ENCODE data around the gene IFNGR1.
"Not testable (repeated sequence)": the region's sequence is repeated elsewhere in the genome, so short reads cannot be mapped to it uniquely, and the experiment has no call there.

IFNGR1 gene

GRCh38 chr6:137213331-137213740, 5.8 kb downstream of the IFNGR1 start:
- no peak for DNase-seq (ENCODE audit: low read depth)

DNA sequence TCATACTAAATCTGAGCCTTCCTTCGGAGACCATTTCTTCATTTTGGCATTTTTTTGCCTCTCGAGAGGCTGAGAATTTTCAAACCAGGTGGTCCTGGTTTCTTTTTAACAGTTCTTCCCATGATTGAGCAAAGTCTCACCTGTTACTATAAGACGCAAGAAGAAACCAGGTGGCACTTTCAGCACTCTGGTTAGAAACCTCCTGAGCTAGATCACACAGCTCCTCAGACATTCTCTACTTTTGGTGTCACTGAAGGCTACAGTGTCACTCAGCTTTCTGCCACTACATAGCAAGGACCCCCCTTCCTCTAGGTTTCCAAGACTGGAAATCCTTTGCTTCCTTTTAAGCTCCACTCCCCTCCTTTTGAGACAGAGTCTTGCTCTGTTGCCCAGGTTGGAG, 7.3 kb downstream of the IFNGR1 start:
- DNase-seq (ENCODE audit: low read depth), result no peak

DNA sequence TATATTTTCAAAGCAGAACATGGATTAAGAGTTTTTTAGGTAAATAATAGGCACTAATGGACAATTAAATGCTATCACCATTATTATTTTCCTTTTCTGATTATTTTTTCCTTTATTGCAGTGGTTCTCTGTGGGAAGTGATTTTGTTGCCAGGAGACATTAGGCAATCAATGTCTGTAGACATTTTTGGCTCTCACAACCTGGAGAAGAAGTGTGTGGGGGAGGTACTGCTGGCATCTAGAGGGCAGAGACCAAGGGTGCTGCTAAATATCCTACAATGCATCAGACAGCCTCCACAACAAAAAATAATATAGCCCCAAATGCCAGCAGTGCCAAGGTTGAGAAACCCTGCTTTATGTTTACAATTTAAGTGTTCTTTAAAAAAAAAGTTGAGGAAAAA, 8.3 kb downstream of the IFNGR1 start:
- no peak for DNase-seq (ENCODE audit: low read depth)

- DNase-seq (ENCODE audit: low read depth), result no peak
These were observed 10.9 kb downstream of the IFNGR1 start for GRCh38 chr6:137208279-137208678.

DNA sequence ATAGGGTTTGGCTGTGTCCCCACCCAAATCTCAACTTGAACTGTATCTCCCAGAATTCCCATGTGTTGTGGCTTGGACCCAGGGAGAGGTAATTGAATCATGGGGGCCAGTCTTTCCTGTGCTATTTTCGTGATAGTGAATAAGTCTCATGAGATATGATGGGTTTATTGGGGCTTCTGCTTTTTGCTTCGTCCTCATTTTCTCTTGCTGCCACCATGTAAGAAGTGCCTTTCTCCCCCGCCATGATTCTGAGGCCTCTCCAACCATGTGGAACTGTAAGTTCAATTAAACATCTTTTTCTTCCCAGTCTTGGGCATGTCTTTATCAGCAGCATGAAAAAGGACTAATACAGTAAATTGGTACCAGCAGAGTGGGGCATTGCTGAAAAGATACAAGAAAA, 11.7 kb downstream of the IFNGR1 start:
- DNase-seq (ENCODE audit: low read depth), result not testable (repeated sequence)

- no peak for DNase-seq (ENCODE audit: low read depth)
These were observed 12.6 kb downstream of the IFNGR1 start for GRCh38 chr6:137206577-137206976.

DNA sequence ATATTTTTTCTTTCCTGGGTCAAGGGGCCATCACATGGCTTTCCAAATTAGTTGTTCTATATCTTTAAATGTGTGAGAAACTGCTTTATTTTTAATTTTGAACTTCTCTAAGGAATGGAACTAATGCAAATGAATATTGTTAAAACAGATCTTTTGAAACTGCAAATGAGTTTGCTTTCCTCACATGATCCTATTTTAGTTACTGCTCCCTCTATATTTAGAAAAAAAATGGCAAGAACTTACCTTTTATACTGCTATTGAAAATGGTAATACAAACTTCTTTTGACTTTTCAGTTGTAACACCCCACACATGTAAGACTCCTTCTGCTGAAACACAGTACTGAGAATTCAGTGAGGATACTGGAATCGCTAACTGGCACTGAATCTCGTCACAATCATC, 15.9 kb downstream of the IFNGR1 start:
- DNase-seq (ENCODE audit: low read depth), result no peak

DNA sequence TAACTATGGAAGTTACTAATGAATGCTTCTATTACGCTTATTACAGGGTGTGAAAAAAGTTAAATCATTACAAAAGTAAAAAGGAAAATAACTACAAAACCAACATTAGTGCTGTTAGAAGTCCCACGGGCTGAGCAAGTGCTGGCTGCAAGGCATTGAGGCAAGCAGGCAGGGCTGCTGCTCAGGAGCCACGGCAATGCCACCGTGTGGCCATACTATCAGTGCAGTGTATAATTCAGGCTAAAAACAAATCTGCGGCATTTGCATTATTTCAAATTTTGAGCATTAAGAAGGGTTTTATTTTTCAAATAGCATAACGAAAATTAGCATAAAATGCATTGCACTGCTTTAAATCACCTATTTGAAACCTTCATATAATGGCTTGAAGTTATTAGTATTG, 17.1 kb downstream of the IFNGR1 start:
- DNase-seq (ENCODE audit: low read depth), result no peak

DNA sequence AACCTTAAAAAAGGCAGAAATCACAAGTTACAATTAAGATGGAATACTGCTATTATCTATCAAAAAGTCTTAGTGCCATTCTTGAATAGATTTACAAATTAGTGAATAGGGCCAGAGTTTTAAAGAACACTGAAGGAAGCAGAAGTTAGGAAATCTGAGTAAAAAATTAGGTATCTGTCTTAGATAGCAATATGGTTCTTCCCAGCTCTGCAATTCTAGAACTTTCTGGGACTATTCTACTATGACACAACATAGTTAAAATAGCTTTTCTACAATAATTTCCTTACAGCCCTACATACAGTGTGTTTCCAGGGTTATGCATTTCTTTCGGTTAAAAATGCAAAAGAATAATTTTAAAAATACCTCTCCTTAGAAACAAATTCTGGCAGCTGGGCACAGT, 18.2 kb downstream of the IFNGR1 start:
- DNase-seq (ENCODE audit: low read depth), result no peak

GRCh38 chr6:137200288-137200687, 18.9 kb downstream of the IFNGR1 start:
- no peak for DNase-seq (ENCODE audit: low read depth)

GRCh38 chr6:137197684-137198645, 21.2 kb downstream of the IFNGR1 start:
- no peak for DNase-seq (ENCODE audit: low read depth)

- no peak for DNase-seq (ENCODE audit: low read depth)
These were observed 25.7 kb downstream of the IFNGR1 start for GRCh38 chr6:137193256-137194070.

GRCh38 chr6:137192821-137193220, 26.4 kb downstream of the IFNGR1 start:
- no peak for DNase-seq (ENCODE audit: low read depth)

GRCh38 chr6:137191670-137192069, 27.5 kb downstream of the IFNGR1 start:
- DNase-seq (ENCODE audit: low read depth), result no peak

DNA sequence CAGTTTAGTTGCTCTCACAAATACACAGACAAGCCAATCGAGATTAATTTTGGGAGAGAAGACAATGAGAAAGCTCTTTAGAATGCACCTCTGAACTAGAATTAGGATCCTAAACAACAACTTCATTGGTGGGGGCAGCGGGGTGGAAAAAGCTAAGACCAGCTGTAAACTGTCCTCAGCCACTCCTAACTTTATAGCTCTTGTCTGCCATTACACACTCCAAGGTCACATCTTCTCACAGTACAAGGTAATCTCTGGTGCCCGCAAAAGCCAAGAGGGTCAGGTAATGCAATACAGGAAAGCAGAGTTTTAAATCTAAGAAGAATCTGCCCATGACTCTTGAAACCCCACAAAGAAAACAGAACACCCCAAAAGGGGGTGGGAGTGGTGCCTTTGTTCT, 27.9 kb downstream of the IFNGR1 start:
- DNase-seq (ENCODE audit: low read depth), result no peak

- DNase-seq (ENCODE audit: low read depth), result no peak
These were observed 28.5 kb downstream of the IFNGR1 start for GRCh38 chr6:137190583-137191094.

DNA sequence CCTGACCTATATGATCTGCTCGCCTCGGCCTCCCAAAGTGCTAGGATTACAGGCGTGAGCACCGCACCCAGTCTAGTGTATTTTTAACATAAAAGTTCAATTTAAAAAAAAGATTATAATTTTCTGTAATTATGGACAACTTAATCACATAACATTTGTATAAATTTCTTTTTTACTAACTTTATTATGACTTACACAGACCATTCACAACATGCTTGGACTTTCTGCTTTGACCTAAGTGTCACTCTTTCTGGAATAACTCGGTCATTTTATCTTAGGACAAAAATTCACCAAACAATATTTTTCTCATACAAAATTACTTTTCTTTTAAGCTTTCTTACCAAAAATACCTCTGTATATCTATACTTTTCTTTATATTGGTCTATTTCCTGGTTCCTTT, 30.3 kb downstream of the IFNGR1 start:
- no peak for DNase-seq (ENCODE audit: low read depth)

DNA sequence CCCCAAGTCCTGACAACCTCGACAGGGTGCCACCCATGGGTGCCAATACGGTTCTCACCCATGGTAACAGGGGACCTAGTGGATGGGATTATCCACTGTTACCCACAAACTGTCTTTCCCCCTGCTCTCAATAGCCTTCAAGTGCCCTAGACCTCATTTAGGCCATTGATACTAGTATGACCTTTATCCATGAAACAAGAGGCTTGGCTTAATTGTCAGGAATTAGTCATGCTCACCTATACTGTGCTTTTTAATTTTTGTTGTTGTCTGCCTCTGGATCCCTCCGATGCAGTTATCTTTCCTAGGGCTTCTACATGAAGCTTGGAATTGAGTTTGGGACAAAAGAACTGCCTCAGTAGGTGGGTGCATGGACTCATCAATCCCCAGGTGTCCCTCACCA, 33.9 kb downstream of the IFNGR1 start:
- no peak for DNase-seq (ENCODE audit: low read depth)

DNA sequence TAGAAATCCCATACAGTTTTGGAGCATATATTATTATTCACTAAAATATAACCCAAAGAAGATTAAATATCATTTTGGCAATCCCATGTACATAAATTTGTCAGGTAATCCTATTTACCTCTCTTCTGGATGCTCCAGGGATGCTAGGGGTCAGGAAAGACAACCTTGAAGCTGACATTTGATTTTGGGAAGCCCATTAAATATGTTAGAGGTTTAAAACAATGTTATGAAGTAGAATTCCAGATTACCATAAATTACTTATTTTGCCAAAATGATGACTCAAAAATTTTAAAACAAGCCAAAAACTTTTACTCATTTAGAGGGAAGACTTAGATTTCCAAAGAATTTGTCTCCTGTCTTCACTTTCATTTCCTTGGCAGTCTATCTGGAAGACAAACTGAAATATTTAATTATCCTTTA, 36.5 kb downstream of the IFNGR1 start:
- no peak for DNase-seq (ENCODE audit: low read depth)

DNA sequence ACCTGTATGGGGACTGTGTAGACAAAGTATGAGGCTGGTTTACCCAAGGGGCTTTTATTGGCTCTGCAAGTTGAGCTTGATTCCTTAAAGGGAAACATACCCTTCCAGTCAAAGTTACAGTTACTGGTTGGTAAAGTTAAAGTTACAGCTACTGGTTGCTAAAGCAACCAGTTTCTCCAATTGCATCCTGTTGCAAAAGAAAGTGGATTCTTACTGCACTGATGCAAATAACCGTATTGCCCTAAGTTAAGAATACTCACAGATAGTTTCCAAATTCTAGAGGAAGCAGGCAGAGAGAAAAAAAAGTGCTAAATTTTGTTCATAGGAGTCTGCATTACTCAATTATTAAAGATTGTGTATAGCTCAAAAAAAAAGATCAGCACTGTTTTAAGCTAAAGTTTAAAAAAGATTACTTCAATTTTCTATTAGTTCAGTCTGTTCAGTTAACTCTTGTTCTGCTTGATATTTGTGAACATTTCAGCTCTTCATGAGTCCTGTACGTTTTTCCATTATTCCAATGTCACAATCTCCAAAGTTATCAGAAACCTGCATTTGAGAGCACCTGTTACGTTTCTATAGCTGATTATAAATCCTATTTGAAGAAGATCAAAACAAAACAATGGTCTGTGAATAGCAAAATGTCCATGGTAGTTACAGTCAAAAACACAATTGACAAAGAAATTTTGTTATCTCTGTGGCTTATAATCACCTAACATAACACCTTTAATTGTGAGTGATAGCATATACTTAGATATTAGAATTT, 37.1 kb downstream of the IFNGR1 start:
- DNase-seq (ENCODE audit: low read depth), result no peak

DNA sequence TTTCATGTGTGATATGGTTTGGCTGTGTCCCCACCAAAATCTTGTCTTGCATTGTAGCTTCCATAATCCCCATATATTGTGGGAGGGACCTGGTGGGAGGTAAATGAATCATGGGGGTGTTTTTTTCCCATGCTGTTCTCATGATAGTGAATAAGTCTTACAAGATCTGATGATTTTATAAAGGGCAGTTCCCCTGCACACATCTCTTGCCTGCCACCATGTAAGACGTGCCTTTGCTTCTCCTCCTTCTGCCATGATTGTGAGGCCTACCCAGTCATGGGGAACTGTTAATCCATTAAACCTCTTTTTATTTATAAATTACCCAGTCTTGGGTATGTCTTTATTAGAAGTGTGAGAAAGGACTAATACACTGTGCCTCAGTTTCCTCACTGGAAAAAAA, 41.6 kb downstream of the IFNGR1 start:
- DNase-seq (ENCODE audit: low read depth), result no peak

- no peak for DNase-seq (ENCODE audit: low read depth)
These were observed 42.5 kb downstream of the IFNGR1 start for GRCh38 chr6:137176729-137177128.

All from activated T-helper 9 cell treated with anti-CD3 and anti-CD28 coated beads, Interleukin-2, amount 50 U/mL, for 16 hours (primary cell).